Measurements from ENCODE around the gene C2CD4A. TPM values are rescaled to one million over a fixed set of nuclear protein-coding genes. Genes with fewer than 3 reads are reported as not detected.

Gene C2CD4A
- total and polyA plus RNA-seq, 9 of the 15 experiments (the other 6 are each of a cell fraction or from before 2014, with no cell fraction given): not detected

DNA sequence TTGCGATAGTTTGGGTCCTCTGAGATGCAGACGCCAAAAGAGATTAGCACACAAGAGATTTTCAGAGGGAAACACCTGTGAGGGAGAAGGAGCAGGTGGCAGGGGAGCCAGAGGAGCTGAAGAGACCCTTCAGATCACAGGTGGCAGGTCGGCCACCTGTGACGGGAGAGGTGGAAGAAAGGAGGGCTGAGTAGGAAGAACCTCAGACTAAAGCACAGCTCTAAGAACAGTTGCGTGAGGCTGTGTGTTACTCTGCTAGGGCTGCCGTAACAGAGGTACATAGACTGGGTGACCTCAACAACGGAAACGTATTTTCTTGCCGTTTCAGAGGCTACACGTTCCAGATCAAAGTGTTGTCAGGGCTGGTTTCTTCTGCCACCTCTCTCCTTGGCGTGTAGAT, 38.5 kb downstream of the C2CD4A start:
- Histone ChIP-seq H4K20me1 (replicated peaks; ENCODE audit: control insufficient read depth, insufficient read depth, low read length) (no peaks in the 10 kb centered on the region), H3K27me3 (ENCODE audit: control insufficient read depth in 2 of 2, insufficient read depth in 2 of 2, low read length in 2 of 2) (peaks cover 2 to 13% of the 10 kb centered on the region in 2 experiments; a peak in 3 of 5 replicates), H3K79me2 (ENCODE audit: control insufficient read depth, insufficient read depth, low read length) (no peaks in the 10 kb centered on the region), H3K9me3 (replicated peaks; ENCODE audit: control insufficient read depth, insufficient read depth, low read depth, low read length) (no peaks in the 10 kb centered on the region), H3K27ac (ENCODE audit: extremely low read depth, low read depth, low read length) (no peak overlapping the region), H3K4me3 (no peak overlapping the region), H3K9me1 (ENCODE audit: control insufficient read depth, insufficient read depth, low read length) (no peaks in the 10 kb centered on the region), H3K36me3 (ENCODE audit: control insufficient read depth, insufficient read depth, low read length) (no peaks in the 10 kb centered on the region), H2AFZ (ENCODE audit: low read depth, low read length) (no peak overlapping the region), H3K4me1 (replicated peaks in 1 of 2; ENCODE audit: control insufficient read depth in 2 of 2, insufficient read depth in 2 of 2, low read length in 2 of 2) (no peaks in the 10 kb centered on the region), H3K9ac (ENCODE audit: insufficient read depth in 1 of 2, low read depth in 2 of 2, low read length in 2 of 2) (no peak overlapping the region), H3K4me2 (ENCODE audit: insufficient read depth, low read length) (no peak overlapping the region)
- in situ Hi-C loops (cut with MboI): no loop called here
- ChIA-PET CTCF (ENCODE audit: low intra/inter-chr PET ratio) (no interaction called here), POLR2A (interaction anchor here (0.6 kb wide), 2 partner anchors 178 to 1572 kb away, joined by 3 read pairs; no protein-coding TSS in a partner anchor)
- no peak for ATAC-seq
- intact Hi-C loops (cut with micrococcal nuclease): no loop called here
- DNase-seq (ENCODE audit: extremely low read depth in 1 of 4, low spot score in 3 of 4): no peak
- no TSS peak for BruUV-seq (replicated peaks)
- FAIRE-seq: no peak
- 4% methylated on average over 11 of the region's 11 CpGs for WGBS (ENCODE audit: insufficient coverage, low coverage, missing lambda C conversion rate)
- TF ChIP-seq ILF3 (IDR thresholded peaks at IDR 0.05; ENCODE audit: borderline replicate concordance) (no peak), SMAD1 (IDR thresholded peaks at IDR 0.05; ENCODE audit: low read depth, low read length, partially characterized antibody) (no peak), TEAD1 (CRISPR knock-in tag; IDR thresholded peaks at IDR 0.05) (no peak), YY1 (IDR thresholded peaks at IDR 0.05; ENCODE audit: borderline replicate concordance in 1 of 3, control insufficient read depth in 1 of 3, extremely low read depth in 1 of 3, insufficient read depth in 3 of 3, insufficient read length in 1 of 3, insufficient replicate concordance in 2 of 3, low read depth in 1 of 3, low read length in 2 of 3) (no peak), ARID1B (IDR thresholded peaks at IDR 0.05) (no peak), ZNF175 (CRISPR knock-in tag; IDR thresholded peaks at IDR 0.05; ENCODE audit: low read depth) (no peak), THRAP3 (IDR thresholded peaks at IDR 0.05; ENCODE audit: borderline replicate concordance) (no peak), TGIF2 (CRISPR knock-in tag; IDR thresholded peaks at IDR 0.05) (no peak), TRIM28 (IDR thresholded peaks at IDR 0.05) (no peak), PURB (CRISPR knock-in tag; IDR thresholded peaks at IDR 0.05; ENCODE audit: low read depth) (no peak), ATF6 (CRISPR knock-in tag; IDR thresholded peaks at IDR 0.05) (no peak), ZNF764 (CRISPR knock-in tag; IDR thresholded peaks at IDR 0.05; ENCODE audit: low read depth) (no peak), FUS (optimal IDR thresholded peaks at IDR 0.05; ENCODE audit: low read depth, low read length) (no peak), TEAD4 (IDR thresholded peaks at IDR 0.05; ENCODE audit: low read length) (no peak), TEAD4 (CRISPR knock-in tag; IDR thresholded peaks at IDR 0.05; ENCODE audit: borderline replicate concordance) (no peak), ZFP30 (CRISPR knock-in tag; IDR thresholded peaks at IDR 0.05; ENCODE audit: borderline replicate concordance) (no peak)
- TF ChIP-seq, protein P1, sequence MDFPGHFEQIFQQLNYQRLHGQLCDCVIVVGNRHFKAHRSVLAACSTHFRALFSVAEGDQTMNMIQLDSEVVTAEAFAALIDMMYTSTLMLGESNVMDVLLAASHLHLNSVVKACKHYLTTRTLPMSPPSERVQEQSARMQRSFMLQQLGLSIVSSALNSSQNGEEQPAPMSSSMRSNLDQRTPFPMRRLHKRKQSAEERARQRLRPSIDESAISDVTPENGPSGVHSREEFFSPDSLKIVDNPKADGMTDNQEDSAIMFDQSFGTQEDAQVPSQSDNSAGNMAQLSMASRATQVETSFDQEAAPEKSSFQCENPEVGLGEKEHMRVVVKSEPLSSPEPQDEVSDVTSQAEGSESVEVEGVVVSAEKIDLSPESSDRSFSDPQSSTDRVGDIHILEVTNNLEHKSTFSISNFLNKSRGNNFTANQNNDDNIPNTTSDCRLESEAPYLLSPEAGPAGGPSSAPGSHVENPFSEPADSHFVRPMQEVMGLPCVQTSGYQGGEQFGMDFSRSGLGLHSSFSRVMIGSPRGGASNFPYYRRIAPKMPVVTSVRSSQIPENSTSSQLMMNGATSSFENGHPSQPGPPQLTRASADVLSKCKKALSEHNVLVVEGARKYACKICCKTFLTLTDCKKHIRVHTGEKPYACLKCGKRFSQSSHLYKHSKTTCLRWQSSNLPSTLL (IDR thresholded peaks at IDR 0.05): no peak
- TF ChIP-seq, protein P2, sequence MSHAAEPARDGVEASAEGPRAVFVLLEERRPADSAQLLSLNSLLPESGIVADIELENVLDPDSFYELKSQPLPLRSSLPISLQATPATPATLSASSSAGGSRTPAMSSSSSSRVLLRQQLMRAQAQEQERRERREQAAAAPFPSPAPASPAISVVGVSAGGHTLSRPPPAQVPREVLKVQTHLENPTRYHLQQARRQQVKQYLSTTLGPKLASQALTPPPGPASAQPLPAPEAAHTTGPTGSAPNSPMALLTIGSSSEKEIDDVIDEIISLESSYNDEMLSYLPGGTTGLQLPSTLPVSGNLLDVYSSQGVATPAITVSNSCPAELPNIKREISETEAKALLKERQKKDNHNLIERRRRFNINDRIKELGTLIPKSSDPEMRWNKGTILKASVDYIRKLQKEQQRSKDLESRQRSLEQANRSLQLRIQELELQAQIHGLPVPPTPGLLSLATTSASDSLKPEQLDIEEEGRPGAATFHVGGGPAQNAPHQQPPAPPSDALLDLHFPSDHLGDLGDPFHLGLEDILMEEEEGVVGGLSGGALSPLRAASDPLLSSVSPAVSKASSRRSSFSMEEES (CRISPR knock-in tag; IDR thresholded peaks at IDR 0.05): no peak

All from K562 (cell line).